Measurements from ENCODE around the gene CCDC71L.

Gene CCDC71L

DNA sequence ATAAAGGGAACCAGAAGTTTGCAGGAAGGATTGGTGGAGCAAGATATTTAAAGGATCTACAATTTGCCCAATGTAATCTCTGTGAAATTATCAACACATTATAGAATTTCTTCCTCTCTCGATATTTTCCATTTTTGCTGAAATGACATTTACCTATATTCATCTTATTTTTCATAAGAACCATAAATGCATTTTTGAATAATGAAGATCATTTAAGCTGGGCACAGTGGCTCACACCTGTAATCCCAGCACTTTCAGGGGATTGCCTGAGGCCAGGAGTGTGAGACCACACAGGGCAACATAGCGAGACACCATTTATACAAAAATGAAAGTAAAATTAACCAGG, 37.7 kb downstream of the CCDC71L start:
- no peak for DNase-seq

- no peak for DNase-seq
Observed at GRCh38 chr7:106622654-106623314, 38.2 kb downstream of the CCDC71L start.

- DNase-seq: no peak
Observed at GRCh38 chr7:106621393-106622132, 39.4 kb downstream of the CCDC71L start.

GRCh38 chr7:106620676-106621075, 40.3 kb downstream of the CCDC71L start:
- DNase-seq: no peak

- DNase-seq: no peak
Observed at GRCh38 chr7:106620034-106620433, 40.9 kb downstream of the CCDC71L start.

GRCh38 chr7:106619213-106619612, 41.7 kb downstream of the CCDC71L start:
- DNase-seq: no peak

DNA sequence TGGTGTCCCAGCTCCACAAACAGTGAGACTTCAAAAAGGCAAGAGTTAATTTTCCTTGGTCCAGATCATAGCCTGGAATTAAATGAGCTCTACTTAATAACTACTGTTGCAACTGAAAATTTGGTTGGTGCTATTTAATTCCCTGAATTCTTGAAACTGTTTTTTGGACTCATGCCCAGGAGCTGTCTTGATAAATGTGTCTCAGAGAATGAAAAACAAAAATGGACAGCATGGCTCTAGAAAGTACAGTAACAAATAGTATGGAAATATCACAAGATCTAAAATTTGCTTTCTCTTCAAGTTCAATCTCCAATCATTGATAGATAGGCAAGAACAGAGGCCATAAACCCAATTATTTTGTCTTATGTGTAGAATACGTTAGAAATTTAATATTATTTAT, 42.5 kb downstream of the CCDC71L start:
- DNase-seq: no peak

GRCh38 chr7:106617860-106618259, 43.1 kb downstream of the CCDC71L start:
- DNase-seq: no peak

DNA sequence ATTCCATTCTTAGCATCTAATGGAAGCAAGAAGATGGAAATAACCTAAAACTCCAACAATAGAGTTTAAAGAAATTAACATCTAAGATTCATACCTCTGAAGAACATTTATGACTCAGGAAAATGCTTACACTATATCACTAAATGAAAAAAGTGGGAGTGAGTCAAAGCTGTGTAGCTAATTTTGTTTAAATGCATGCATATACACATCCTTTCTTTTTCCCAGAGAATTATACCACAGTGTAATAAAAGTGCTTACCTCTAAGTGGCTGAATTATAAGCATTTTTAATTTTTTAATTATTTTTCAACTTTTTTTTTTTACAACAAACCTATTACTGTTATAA, 44.3 kb downstream of the CCDC71L start:
- DNase-seq: no peak

DNA sequence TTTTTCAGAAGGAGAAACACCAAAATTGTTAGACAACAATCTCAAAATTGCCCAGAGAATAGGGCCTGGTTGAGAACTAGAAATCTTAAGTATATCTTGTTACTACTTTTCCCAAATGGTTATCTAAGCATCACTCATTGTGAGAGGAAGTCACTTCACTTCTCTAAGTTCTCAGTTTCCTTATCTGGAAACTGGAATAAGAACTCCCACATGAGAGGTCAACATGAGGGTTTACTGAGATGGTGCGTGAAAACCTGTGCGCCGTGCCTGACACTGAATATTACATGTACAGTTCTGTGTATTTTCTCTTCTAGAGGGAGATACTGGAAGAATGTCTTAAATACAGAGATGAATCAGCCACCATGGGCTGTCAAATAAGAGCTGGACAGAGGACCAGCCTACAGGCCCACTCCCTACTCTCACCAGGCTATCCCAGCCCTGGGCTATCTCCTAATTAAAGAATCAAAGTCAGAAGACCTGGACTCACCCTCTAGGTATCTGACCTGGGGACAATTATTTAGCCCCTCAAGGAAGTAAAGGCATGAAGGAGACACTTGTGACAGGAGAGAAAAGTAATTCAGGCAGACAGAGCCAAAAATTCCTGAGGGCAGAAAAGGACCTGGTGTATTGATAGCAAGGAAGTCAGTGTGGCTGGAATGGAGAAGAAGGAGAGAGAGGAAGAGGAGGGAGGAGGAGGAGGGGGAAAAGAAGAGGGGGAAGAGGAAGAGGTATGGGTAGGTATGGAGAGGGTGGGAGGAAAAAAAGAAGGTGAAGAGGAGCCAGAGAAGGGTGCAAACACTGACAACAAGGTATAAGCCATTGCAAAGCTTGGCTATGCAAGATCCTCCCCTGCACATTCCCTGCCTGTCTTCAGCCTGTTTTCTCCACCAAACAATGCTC, 44.9 kb downstream of the CCDC71L start:
- no peak for DNase-seq

GRCh38 chr7:106614751-106615150, 46.2 kb downstream of the CCDC71L start:
- no peak for DNase-seq

DNA sequence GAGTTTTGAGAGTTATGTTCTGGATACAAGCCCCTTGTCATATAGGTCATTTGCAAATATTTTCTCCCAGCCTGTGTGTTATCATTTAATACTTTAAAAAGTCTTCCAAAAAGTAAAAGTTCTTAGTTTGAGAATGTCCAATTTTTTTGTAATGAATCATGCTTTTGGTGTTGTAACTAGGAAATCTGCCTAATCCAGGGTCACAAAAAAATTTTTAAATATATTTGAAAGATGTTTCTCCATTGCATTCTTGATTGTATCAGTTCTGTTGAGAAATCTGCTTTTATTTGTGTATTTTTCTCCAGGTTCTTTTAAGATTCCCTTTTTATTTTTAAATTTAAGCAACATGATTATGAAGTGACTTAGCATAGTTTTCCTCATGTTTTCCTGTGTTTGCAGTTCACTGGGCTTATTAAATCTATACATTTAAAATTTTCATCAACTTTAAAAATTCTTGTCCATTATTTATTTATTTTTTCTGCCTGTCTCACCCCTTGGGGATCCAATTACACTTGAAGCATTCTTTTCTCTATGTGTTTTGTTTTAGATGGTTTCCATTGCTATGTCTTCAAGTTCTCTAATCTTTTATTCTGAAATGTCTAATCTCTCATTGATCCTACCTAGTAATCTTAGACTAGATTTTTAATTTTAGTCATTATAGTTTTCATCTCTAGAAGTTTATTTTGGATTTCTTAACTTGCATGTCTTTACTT, 47.0 kb downstream of the CCDC71L start:
- DNase-seq: no peak

DNA sequence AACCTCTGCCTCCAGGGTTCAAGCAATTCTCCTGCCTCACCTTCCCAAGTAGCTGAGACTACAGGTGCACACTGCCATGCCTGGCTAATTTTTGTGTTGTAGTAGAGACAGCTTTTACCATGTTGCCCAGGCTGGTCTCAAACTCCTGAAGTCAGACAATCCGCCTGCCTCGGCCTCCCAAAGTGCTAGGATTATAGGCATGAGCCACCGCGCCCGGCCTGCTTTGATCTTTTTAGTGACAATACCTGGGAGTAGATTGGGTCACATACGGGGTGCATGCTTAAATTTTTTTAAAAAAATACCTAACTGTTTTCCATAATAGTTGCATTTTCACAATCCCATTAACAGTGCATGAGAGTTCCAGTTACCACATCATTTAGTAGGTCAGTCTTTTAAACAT, 47.7 kb downstream of the CCDC71L start:
- no peak for DNase-seq

DNA sequence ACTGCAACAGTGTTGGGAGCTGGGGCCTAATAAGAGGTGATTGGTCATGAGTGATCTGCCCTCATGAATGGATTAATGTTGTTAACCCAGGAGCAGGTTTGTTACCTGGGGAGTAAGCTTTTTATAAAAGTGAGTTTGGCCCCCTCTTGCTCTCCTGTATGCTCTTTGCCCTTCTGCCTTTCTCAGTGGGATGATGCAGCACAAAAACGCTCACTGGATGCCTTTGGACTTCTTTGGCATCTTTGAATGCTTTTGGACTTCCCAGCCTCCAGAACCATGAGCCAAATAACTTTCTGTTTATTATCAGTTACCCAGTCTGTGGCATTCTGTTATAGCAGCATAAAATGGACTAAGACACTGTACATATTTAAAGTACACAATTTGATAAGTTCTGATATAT, 48.5 kb downstream of the CCDC71L start:
- DNase-seq: no peak

DNA sequence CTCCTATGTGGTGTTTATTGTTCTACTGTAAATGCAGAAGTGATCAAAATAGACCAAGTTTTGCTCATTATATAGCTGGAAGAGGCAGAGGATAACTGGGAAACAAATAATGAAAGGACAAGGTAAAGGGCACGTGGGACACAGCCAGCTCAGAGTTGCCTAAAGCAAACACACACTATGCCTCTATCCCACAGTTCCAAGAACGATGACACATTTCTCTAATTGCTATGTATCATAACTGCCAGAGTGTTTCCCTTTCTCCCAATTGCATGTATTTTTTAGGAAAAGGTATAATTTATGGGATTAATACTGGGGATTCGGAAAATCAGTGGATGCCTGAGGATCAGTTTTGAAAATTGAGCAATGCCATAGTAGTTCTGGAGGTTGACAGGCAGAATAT, 49.0 kb downstream of the CCDC71L start:
- no peak for DNase-seq

DNA sequence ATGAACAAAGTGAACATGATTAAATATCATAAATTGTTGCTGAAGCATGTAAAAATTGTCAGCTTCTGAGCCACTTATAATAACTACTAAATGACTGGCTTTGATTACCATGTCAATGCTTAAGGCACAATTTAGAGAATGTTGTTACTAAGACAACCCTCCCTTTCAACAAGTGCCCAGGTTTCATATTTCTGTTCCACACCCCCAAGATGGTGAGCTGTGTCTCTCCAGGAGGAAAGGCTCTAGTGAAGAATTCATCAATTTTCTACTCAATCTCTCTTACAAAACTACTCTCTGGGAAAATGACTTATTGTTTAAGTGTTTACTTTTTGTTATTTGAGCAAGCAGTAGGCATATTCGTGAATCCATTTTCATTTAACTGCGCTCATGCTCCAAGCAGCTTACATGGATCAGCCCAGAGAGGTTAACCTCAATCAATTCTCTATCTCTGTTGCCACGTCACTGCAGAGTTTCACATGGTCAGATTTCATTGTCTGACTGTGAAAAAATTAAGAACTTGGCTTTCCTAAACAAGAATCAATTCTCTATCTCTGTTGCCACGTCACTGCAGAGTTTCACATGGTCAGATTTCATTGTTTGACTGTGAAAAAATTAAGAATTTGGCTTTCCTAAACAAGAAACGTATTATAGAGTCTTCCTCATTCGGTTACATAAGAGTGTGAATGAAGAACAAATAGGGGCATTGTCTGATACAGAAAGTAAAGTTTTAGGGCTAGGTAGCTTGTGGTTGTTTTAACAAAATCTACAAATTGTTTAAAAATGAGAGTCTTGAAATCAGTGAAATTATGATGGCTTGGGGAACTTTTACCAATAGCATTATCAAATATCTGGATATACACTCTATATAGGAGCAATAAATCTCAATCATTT, 49.7 kb downstream of the CCDC71L start:
- DNase-seq: no peak

- no peak for DNase-seq
Observed at GRCh38 chr7:106609416-106609815, 51.5 kb downstream of the CCDC71L start.

DNA sequence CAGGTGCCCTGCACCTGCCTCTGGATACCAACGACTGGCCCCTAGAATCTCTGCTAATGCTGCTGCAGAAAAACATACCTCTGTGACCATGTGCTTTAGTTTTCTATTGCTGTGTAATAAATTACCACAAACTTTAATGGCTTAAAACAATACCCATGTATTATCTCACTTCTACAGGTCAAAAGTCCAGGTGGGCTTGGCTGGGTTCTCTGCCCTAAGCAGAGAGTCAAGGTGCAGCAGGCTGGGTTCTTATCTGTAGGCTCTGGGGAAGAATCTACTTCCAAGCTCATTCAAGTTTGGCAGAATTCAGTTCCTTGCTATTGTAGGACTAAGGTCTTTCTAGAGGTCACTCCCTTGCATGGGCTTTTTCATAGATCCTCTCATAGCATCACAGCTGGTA, 52.3 kb downstream of the CCDC71L start:
- no peak for DNase-seq

All from NCI-H2081 treated with DMSO at 0.1 percent for 48 hours (cell line).